NCI-H2107 treated with DMSO at 0.1 percent for 48 hours (cell line): ENCODE results near the gene SCO2.

Experiments used
- DNase-seq: peaks from one replicate; lab custom pipeline; 2025; ENCODE audit not compliant: unreplicated experiment; lab: John Stamatoyannopoulos, UW

SCO2 gene

GRCh38 chr22:50482107-50483074 is 43.0 kb downstream of the SCO2 start:
- no peak for DNase-seq

- no peak for DNase-seq
These were observed 43.8 kb downstream of the SCO2 start, which contains the start of gene ADM2 for GRCh38 chr22:50481440-50482106. TSS of gene ADM2 (plus strand) at chr22:50481543. CDS start at chr22:50481848, 305 bp downstream.

- no peak for DNase-seq
These were observed 44.4 kb downstream of the SCO2 start for GRCh38 chr22:50481045-50481439.

GRCh38 chr22:50479721-50480120 is 45.7 kb downstream of the SCO2 start:
- no peak for DNase-seq

DNA sequence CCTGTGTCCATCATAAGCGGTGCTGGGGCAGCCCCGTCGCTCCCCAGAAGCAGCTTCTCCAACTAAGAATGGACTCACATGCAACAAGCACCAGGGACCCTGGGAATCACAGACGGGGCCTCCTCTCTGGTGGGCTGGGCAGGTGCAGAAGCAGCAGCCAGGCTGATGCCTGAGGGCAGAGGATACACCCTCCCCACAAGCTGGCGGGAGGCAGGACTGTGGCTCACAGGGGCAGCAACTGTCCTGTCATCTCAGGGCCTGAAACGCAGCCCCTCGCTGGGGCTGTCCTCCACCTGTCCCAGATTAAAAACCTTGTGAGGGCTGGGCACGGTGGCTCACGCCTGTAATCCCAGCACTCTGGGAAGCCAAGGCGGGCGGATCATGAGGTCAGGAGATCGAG is 47.5 kb downstream of the SCO2 start:
- no peak for DNase-seq

GRCh38 chr22:50476868-50477267 is 48.5 kb downstream of the SCO2 start:
- no peak for DNase-seq

DNA sequence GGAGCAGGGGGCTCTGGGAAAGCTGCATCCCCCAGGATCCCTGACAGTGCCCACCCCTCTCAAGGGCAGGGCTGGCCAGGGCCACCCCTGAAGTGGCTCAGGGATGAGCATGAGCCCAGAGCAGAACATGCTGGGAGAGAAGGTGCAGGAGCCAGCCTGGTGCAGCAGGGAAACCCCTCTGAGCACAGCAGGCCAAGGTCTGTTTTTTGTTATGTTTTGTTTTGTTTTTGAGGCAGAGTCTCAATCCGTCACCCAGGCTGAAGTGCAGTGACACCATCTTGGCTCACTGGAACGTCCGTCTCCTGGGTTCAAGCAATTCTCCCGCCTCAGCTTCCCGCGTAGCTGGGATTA is 49.8 kb downstream of the SCO2 start:
- no peak for DNase-seq

DNA sequence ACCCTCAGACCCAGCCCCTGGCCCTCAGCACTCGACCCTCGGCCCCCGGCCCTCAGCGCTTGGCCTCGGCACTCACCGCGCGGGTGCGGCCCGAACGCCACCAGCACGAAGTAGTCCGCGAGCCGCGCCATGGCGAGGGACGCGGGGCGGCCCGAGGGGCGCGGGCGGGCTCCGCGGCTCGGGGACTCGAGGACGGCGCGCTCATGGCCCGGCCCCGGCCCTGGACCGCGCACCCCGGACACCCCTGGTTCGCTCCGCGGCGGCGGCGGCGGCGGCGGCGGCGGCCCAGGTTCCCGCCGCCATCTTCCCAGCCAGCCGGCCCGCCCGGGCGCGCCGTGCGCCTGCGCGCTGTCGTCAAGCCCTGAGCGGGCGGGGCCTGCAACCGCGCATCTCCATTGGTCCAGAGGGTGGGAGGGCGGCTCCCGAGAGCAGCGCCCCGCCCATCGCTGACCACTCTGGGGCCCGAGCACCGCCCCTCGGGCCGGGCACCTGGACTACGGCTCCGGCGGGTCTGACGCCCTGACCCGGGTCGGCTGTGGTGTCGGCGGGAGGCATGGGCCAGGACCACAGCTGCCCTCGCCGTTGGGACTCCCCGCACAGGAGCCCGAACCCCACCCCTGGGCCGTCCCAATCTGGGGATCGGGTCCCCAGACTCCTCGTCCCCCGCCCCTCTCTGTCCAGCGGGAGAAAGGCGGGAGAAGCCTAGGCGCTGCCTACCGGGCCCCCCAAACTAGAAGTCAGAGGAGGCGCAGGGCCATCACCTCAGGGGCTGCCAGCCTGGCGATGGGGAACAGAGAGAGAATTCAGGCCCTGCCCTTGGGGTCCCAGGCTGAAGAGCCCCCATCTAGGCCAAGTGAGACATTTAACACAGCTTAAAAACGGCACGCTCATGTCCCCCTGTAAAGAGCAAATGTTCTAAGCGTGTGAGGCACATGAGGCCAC is 50.4 kb downstream of the SCO2 start, which contains the start of gene SBF1:
Gene SBF1, minus strand, starts transcription at position 326 of the 942 bp plus-strand sequence. Its CDS starts 195 bp downstream, at position 131.
- DNase-seq: peak; percentile 39

DNA sequence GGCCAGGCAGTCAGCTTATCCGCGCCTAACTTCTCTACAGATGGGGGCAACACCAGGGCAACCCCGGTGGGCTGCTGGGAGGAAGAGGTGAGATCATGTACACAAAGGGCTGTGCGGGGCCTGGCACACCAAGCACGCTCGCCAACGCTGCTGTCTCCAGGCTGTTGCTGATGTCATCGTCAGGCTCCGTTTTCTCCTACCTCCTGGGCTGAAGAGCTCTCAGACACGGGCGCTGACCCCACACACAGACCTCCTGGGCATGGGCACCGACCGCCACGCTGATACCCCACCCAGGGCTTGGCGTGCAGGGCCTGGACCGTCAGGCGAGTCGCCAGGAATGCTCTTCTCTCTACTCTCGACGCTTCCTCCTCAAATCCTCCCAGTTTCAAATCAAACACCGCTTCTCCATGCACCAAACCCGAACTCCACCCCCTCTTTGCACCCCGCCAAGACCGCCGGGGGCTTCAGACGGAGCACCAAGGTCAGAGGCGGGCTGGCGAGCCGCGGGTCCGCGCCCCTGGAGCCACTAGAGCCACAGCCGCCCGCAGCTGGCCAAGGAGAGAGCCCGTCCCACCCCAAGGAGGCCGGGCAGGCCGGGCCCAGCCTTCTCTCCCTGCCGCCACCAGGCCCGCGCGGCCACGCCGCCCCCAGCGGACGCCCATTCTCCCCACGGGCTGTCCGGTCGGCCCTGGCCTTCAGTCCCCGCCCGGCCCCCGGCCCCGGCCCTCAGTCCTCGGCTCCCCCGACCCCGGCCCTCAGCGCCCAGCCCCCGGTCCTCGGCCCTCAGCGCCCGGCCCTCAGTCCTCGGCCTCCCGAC is 51.3 kb downstream of the SCO2 start:
- no peak for DNase-seq
